Esophagus squamous epithelium (tissue), 4 donors: ENCODE data around the gene AADACL4.
"Not testable (repeated sequence)": the region's sequence is repeated elsewhere in the genome, so short reads cannot be mapped to it uniquely, and the experiment has no call there.

Source experiments
- POLR2A ChIP-seq, 4 donors: fragments of 450-650 bp; IDR thresholded peaks; one replicate each; pipeline ENCODE4 v1.6.1; 2017; ENCODE audit warnings: antibody characterized with exemption in 4 of 4, mild to moderate bottlenecking in 4 of 4, moderate library complexity in 3 of 4
- TF ChIP-seq, protein P1 (sequence below), 6 experiments: fragments of 450-650 bp in 4 of 6; fragments of 200-600 bp in 2 of 6; sonication (generic) in 2 of 6; IDR thresholded peaks; one replicate each; pipeline ENCODE4 v1.5.1; 2016 to 2019; ENCODE audit warnings: antibody characterized with exemption in 6 of 6, mild to moderate bottlenecking in 4 of 6, moderate library complexity in 4 of 6

GRCh38 chr1:12676122-12676521 lies 32.2 kb downstream of the AADACL4 start:
- TF ChIP-seq, protein P1, sequence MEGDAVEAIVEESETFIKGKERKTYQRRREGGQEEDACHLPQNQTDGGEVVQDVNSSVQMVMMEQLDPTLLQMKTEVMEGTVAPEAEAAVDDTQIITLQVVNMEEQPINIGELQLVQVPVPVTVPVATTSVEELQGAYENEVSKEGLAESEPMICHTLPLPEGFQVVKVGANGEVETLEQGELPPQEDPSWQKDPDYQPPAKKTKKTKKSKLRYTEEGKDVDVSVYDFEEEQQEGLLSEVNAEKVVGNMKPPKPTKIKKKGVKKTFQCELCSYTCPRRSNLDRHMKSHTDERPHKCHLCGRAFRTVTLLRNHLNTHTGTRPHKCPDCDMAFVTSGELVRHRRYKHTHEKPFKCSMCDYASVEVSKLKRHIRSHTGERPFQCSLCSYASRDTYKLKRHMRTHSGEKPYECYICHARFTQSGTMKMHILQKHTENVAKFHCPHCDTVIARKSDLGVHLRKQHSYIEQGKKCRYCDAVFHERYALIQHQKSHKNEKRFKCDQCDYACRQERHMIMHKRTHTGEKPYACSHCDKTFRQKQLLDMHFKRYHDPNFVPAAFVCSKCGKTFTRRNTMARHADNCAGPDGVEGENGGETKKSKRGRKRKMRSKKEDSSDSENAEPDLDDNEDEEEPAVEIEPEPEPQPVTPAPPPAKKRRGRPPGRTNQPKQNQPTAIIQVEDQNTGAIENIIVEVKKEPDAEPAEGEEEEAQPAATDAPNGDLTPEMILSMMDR (IDR thresholded peaks at IDR 0.05): not testable (repeated sequence)
- TF ChIP-seq POLR2A (IDR thresholded peaks at IDR 0.05): not testable (repeated sequence)
